Measurements from ENCODE around the gene UST. TPM values are rescaled to one million over a fixed set of nuclear protein-coding genes. Genes with fewer than 3 reads are reported as not detected.

UST gene
- total RNA-seq, 1 donor from 2014 or later: 33.3 TPM

DNA sequence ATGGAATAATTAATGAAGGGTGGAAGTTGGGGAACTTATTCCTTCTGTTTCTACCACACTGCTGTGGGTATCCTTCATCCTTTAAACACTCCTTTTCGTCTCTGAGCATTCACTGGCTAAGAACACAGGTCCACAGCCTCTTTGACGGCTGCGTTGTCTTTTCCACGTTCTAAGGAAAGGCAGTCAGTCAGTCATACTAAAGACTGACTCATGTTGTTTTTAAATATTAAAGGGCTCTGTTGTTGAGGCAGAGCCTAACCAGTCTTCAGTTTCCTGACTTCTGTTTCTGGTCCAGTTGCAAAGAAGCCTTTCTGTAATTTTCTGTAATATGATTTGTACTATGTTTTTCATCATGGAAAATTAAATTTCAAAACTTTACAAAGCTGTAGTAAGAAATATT, 48.0 kb downstream of the UST start:
- Mint-ChIP-seq H3K27me3 (ENCODE audit: insufficient read depth, low read depth) (no peaks in the 10 kb centered on the region), H3K4me1 (peaks cover 11% of the 10 kb centered on the region), H3K36me3 (peaks cover 35% of the 10 kb centered on the region), H3K9me3 (peaks cover 21% of the 10 kb centered on the region), H3K4me3 (no peak overlapping the region), H3K27ac (no peak overlapping the region)
- Histone ChIP-seq H3K4me2 (no peak overlapping the region), H3K36me3 (no peaks in the 10 kb centered on the region), H3K27ac (no peak overlapping the region), H3K27me3 (no peaks in the 10 kb centered on the region), H3K79me2 (ENCODE audit: low read depth) (peaks cover 98% of the 10 kb centered on the region), H3F3A (ENCODE audit: low read depth) (peaks cover 2% of the 10 kb centered on the region), H4K20me1 (ENCODE audit: low read depth) (peaks cover 26% of the 10 kb centered on the region), H3K9ac (no peak overlapping the region), H3K4me1 (no peaks in the 10 kb centered on the region), H3K9me3 (ENCODE audit: low read depth) (no peaks in the 10 kb centered on the region), H2AFZ (replicated peaks) (no peak overlapping the region), H3K4me3 (no peak overlapping the region)
- no peak for DNase-seq (ENCODE audit: low spot score)
- TF ChIP-seq EZH2phosphoT487 (IDR thresholded peaks at IDR 0.05) (no peak), EZH2 (IDR thresholded peaks at IDR 0.05) (no peak)
- TF ChIP-seq, protein P1, sequence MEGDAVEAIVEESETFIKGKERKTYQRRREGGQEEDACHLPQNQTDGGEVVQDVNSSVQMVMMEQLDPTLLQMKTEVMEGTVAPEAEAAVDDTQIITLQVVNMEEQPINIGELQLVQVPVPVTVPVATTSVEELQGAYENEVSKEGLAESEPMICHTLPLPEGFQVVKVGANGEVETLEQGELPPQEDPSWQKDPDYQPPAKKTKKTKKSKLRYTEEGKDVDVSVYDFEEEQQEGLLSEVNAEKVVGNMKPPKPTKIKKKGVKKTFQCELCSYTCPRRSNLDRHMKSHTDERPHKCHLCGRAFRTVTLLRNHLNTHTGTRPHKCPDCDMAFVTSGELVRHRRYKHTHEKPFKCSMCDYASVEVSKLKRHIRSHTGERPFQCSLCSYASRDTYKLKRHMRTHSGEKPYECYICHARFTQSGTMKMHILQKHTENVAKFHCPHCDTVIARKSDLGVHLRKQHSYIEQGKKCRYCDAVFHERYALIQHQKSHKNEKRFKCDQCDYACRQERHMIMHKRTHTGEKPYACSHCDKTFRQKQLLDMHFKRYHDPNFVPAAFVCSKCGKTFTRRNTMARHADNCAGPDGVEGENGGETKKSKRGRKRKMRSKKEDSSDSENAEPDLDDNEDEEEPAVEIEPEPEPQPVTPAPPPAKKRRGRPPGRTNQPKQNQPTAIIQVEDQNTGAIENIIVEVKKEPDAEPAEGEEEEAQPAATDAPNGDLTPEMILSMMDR (IDR thresholded peaks at IDR 0.05): no peak

DNA sequence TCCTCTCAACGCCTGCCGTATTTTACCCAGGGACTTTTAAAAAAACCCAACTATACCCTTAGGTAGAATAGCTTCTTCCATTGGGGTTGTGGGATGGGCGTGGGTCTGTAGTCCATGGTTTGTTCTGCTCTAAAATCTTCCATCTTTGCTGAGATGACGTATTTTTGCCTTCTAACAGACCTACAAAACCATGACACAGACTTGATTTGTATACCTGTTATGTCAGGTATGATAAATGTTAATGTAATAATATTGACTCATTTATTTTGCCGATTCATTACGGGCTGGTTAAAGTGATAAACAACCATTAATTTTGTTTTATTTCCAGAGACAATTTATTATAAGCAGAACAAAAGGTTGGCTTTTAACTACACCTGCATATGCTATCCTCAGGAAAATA, 48.7 kb downstream of the UST start:
- peaks cover 7% of the 10 kb centered on the region for H3K4me1 Mint-ChIP-seq
- TF ChIP-seq EZH2phosphoT487 (IDR thresholded peaks at IDR 0.05) (no peak), EZH2 (IDR thresholded peaks at IDR 0.05) (no peak)
- TF ChIP-seq, protein P1 (IDR thresholded peaks at IDR 0.05): no peak

DNA sequence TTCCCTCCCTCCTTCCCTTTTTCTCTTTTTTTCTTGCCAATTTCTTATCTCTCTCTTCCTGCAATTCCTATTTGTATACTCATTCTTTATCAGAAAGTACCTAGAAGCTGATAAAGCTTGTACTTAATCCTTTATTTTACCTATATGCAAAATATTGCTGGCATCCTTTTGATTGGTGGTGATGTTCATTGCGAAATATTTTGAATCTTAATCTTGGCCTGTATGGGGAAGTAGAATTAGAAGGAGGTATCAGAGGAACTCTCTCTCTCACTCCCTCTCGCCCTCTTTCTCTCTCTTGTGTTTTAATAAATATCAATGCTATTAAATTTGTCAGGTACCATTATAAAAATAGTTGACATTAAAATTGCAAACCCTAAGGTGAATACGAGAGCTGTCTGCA, 52.8 kb downstream of the UST start:
- Histone ChIP-seq H3K27ac (no peak overlapping the region), H3K4me3 (no peak overlapping the region), H2AFZ (replicated peaks) (no peak overlapping the region), H3K4me2 (no peak overlapping the region), H3K9ac (no peak overlapping the region), H3K36me3 (no peaks in the 10 kb centered on the region), H3K79me2 (ENCODE audit: low read depth) (peaks cover 98% of the 10 kb centered on the region), H3K9me3 (ENCODE audit: low read depth) (no peaks in the 10 kb centered on the region), H3F3A (ENCODE audit: low read depth) (no peaks in the 10 kb centered on the region), H3K27me3 (no peaks in the 10 kb centered on the region), H3K4me1 (peaks cover 11% of the 10 kb centered on the region), H4K20me1 (ENCODE audit: low read depth) (peaks cover 5% of the 10 kb centered on the region)
- Mint-ChIP-seq H3K27me3 (ENCODE audit: insufficient read depth, low read depth) (no peaks in the 10 kb centered on the region), H3K4me1 (peaks cover 5% of the 10 kb centered on the region), H3K27ac (no peak overlapping the region), H3K4me3 (no peak overlapping the region), H3K36me3 (peaks cover 17% of the 10 kb centered on the region), H3K9me3 (peaks cover 22% of the 10 kb centered on the region)
- TF ChIP-seq EZH2phosphoT487 (IDR thresholded peaks at IDR 0.05): no peak
- TF ChIP-seq, protein P1 (IDR thresholded peaks at IDR 0.05): no peak
- TF ChIP-seq EZH2 (IDR thresholded peaks at IDR 0.05): no peak
- DNase-seq (ENCODE audit: low spot score): no peak

More for the DNA sequence above, 48.7 kb downstream of the UST start:
- no peaks in the 10 kb centered on the region for H3F3A ChIP-seq (ENCODE audit: low read depth)
- H3K79me2 ChIP-seq (ENCODE audit: low read depth): peaks cover 98% of the 10 kb centered on the region
- H3K9ac ChIP-seq: no peak overlapping the region
- Mint-ChIP-seq H3K4me3 (no peak overlapping the region), H3K9me3 (peaks cover 27% of the 10 kb centered on the region), H3K27me3 (ENCODE audit: insufficient read depth, low read depth) (no peaks in the 10 kb centered on the region), H3K27ac (no peak overlapping the region), H3K36me3 (peaks cover 39% of the 10 kb centered on the region)
- no peaks in the 10 kb centered on the region for H3K36me3 ChIP-seq
- H2AFZ ChIP-seq (replicated peaks): no peak overlapping the region
- H3K4me3 ChIP-seq: no peak overlapping the region
- no peak overlapping the region for H3K4me2 ChIP-seq
- no peak overlapping the region for H3K27ac ChIP-seq
- H3K27me3 ChIP-seq: no peaks in the 10 kb centered on the region
- no peak for DNase-seq (ENCODE audit: low spot score)
- no peaks in the 10 kb centered on the region for H3K4me1 ChIP-seq
- H3K9me3 ChIP-seq (ENCODE audit: low read depth): no peaks in the 10 kb centered on the region
- peaks cover 19% of the 10 kb centered on the region for H4K20me1 ChIP-seq (ENCODE audit: low read depth)
